ENCODE measurements around the gene MCM3AP.
"Not testable (repeated sequence)": the region's sequence is repeated elsewhere in the genome, so short reads cannot be mapped to it uniquely, and the experiment has no call there.

The MCM3AP gene

GRCh38 chr21:46214478-46215340 lies 70.7 kb downstream of the MCM3AP start:
- no peak for DNase-seq

GRCh38 chr21:46213620-46214286 lies 71.7 kb downstream of the MCM3AP start:
- no peak for DNase-seq

GRCh38 chr21:46212721-46213484 lies 72.5 kb downstream of the MCM3AP start:
- no peak for DNase-seq

- DNase-seq: no peak
These were observed 73.4 kb downstream of the MCM3AP start for GRCh38 chr21:46211786-46212720.

GRCh38 chr21:46211376-46211775 lies 74.0 kb downstream of the MCM3AP start:
- DNase-seq: no peak

GRCh38 chr21:46210378-46211136 lies 74.9 kb downstream of the MCM3AP start:
- no peak for DNase-seq

- DNase-seq: no peak
These were observed 76.4 kb downstream of the MCM3AP start for GRCh38 chr21:46208761-46209721.

GRCh38 chr21:46207920-46208591 lies 77.4 kb downstream of the MCM3AP start:
- no peak for DNase-seq

GRCh38 chr21:46207006-46207919 lies 78.1 kb downstream of the MCM3AP start:
- DNase-seq: no peak

GRCh38 chr21:46206163-46207005 lies 79.0 kb downstream of the MCM3AP start:
- DNase-seq: no peak

GRCh38 chr21:46205766-46206162 lies 79.6 kb downstream of the MCM3AP start:
- no peak for DNase-seq

GRCh38 chr21:46205166-46205565 lies 80.2 kb downstream of the MCM3AP start:
- DNase-seq: no peak

GRCh38 chr21:46203203-46203600 lies 82.2 kb downstream of the MCM3AP start:
- DNase-seq: no peak

GRCh38 chr21:46202592-46203202 lies 82.7 kb downstream of the MCM3AP start:
- DNase-seq: no peak

- not testable (repeated sequence) for DNase-seq
These were observed 84.3 kb downstream of the MCM3AP start for GRCh38 chr21:46200877-46201803.

Measured in NCI-H526 treated with DMSO at 0.1 percent for 48 hours (cell line).